CD4-positive, alpha-beta T cell treated with Interleukin-21 for 1 hour (primary cell): ENCODE data around the gene KCNQ2.
"Not testable (repeated sequence)": the region's sequence is repeated elsewhere in the genome, so short reads cannot be mapped to it uniquely, and the experiment has no call there.

ENCODE experiments used
- DNase-seq: peaks from one replicate; pipeline ENCODE4 v3.0.0-alpha.2; 2020

KCNQ2 gene

DNA sequence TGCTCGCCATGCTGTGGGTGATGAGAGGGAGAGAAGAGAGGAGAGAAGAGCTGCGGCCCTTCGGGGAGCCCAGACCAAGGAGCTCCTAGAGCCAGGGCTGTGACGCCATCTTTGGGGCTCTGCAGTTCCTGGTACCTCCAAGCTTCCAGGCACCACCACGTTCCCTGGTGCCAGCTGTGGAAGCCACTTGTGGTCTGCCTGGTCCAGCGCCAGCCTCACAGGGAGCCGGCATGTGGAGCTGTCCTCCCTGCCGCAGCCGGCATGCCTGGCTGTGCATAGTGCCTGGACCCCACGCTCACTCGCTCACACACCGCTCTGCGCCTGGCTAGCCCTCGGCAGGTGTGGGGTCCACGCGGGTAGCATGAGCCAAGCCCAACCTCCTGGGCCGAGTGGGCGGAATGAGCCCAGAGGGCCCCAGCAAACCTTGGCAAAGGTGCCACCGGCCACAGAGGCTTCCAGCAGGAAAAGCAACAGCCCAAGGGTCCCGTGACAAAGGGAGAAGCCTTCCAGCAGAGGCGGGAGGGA is 92.0 kb downstream of the KCNQ2 start:
- no peak for DNase-seq

DNA sequence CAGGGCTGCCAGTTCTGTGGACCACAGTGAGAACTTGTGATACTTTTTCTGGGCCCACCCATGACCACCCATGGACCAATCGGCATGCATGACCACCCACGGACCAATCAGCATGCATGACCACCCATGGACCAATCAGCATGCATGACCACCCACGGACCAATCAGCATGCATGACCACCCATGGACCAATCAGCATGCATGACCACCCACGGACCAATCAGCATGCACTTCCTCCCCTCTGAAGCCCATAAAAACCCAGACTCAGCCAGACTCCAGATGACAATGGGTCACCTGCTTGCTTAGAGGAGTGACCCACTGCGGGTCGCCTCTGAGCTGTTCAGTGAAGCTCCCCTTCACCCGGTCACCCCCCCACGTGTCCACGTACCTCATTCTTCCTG is 92.6 kb downstream of the KCNQ2 start:
- DNase-seq = not testable (repeated sequence)

DNA sequence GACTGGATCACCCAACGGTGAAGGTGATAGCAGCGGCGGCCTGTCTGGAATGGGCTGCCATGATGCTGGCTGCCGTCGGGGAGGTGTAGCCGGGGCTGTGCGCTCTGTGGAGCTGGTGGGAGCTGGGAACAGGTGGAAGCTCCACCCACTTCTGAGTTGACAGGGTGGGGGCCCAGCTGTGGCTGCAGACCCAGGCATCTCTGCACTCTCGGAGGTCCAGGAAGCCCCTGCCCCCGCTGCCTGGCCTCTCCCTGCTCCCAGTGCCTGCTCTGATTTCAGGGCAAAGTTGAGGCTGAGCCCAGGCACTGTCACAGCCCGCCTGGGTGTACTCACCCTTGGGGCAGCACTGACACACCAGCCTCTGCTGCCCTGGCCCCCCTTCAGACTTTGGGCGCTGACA is 93.2 kb downstream of the KCNQ2 start:
- DNase-seq = no peak

DNA sequence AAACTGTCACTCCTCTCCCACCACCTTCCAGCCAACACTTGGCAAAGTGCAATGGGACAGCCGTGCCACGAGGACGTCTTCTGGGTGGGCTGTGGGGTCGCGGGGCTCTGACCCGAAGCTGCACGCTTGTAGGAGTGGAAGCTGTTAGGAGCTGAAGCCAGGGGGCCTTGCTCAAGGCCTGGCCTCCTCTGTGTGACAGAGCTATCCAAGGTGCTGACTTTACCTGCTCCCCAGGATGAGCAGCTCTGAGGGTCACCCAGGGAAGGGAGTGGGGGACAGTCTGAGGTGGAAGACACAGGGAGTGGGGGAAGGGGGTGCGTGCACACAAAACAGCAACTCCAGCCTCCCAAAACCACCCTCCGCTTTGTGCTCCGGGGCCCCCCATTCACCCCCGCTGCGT is 93.8 kb downstream of the KCNQ2 start:
- DNase-seq = no peak

DNA sequence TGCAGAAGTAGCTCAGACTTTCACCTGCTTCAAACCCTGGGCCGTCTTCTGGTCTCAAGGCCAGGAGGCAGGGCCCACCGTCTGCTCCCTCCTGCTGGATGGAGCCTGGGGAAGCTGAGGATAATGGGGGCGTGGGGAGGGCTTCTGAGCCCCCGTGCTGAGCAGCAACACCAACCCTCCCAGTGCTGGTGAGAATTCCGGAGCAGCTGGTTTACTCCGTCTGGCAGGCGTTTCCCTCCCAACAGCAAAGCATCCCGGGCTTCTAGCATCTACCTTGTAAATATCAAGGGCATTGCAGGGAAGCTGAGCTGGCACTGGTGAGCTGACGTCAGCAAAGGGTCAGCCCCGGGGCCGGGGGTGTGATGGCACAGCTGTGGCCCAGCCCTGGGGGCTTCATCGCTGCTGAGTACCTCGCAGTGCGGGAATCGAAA is 94.5 kb downstream of the KCNQ2 start:
- DNase-seq = no peak

DNA sequence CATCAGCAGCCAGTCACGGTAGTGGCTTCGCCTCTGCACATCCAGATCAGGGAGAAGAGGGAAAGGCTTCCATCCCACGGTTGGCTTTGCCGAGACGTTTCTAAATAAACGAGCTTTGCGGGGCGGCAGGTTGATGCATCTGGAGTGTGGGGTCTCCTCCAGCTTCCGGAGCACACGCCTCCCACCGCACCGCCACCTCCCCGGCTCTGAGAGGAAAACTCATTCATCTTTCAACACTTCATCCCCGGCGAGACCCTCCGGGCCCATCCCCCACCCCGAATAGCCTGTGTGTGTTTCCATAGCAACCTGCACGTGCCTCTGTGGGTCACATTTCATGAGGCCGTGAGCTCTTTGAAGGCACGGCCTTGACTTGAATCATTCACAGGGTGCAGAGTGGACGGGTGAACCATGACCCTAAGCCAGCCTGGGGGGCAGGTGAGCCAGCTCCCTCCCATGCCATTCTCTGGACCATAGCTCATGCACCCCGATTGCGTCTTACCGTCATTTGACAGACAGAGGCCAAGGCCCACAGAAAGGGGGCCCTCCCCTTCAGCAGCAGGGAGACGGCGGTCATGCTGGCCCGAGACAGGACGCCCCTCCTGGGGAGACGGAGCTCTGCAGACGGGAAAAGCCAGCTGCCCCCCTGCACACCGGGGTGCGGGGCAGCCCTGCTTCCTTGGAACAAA is 95.1 kb downstream of the KCNQ2 start:
- DNase-seq = no peak

DNA sequence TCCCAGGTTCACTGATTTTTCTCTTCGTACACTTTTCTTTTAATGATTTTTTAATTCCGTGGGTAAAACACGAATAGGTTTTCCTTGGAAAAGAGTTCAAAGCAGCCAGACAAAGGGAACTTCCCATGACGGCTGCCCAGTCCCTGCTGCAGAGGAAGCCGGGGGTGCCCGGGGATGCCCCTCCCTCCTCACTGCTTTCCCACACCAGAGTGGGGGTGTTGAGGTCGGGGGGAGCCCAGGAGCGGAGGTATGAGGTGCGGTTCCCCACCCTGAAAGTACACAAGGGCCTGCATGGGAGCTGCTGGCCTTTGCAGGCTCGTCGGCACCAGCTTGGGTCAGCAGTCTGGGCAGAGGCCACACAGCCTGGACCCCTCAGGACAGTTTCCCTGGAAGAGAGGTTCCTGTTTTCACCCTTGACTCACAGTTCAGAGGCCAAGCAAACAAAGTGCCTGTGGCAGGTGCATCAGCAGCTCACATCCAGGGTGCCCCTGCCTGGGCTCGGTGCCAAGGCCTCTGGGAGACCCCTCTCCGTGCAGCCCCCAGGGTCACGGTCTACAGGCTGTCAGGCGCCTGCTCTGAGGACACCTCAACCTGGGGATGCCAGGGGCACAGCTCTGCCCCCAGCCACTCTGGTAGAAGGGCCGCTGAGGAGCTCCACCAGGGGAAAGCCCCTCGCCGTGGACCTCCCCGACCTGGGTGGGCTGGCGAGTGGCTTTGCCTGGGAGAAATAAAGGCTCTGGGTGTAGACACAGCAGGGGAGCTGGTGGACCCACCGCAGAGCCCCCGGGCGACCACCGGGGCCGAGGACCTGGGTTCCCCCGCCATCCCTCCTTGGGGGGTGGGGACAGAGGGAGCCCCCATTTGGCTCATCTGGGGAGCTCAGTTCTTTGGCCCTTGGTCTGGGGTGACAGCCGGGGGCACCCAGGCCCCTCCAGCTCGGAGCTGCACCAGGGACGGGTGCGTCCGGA is 95.9 kb downstream of the KCNQ2 start:
- DNase-seq = no peak

DNA sequence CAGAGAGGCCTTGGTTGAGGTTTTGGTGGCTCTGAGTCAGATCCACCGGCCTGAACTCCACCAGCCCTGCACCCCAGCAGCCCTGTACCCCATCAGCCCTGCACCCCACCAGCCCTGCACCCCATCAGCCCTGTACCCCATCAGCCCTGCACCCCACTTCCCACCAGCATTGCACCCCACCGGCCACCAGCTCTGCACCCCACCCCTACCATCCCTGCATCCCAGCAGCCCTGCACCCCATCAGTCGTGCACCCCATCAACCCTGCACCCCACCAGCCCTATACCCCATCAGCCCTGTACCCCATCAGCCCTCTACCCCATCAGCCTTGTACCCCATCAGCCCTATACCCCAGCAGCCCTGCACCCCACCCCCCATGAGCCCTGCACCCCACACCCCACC is 97.0 kb downstream of the KCNQ2 start:
- DNase-seq = no peak

DNA sequence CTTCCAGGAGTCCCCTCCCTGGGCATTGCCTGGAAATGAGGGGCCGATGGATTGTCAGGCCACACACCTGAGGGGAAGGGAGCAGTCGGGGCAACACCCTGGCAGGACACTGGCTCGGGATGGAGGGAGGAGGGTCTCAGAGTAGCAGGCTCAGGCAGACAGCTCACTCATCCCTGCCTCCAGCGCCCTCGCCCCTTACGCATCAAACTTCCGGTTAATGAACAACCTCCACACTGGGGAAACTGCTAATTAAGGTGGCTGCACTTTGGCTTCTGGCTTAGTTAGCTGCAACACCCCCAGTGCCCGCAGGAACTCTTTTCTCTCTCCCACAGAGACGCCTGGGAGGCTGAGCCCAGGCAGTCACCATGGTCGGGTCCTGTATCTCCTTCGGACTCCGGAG is 98.0 kb downstream of the KCNQ2 start:
- no peak for DNase-seq

DNA sequence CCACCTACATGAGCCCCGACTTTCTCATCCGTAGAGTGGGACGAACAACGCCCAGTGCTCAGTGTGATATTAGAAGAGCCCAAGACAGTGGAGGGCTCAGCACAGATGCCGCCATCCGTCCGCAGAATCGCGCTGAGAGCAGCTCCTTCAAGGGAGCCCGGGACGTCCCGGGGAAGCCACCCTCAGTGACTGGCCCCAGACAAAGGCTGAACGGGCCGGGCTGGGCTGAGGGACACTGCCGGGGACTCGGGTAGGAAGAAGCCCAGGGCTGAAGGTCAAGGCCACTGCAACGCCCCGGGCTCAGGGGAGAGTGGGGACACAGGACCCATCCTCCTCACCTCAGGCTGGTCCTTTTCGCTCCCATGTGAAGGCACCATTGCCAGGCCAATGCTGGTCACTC is 98.5 kb downstream of the KCNQ2 start:
- no peak for DNase-seq

DNA sequence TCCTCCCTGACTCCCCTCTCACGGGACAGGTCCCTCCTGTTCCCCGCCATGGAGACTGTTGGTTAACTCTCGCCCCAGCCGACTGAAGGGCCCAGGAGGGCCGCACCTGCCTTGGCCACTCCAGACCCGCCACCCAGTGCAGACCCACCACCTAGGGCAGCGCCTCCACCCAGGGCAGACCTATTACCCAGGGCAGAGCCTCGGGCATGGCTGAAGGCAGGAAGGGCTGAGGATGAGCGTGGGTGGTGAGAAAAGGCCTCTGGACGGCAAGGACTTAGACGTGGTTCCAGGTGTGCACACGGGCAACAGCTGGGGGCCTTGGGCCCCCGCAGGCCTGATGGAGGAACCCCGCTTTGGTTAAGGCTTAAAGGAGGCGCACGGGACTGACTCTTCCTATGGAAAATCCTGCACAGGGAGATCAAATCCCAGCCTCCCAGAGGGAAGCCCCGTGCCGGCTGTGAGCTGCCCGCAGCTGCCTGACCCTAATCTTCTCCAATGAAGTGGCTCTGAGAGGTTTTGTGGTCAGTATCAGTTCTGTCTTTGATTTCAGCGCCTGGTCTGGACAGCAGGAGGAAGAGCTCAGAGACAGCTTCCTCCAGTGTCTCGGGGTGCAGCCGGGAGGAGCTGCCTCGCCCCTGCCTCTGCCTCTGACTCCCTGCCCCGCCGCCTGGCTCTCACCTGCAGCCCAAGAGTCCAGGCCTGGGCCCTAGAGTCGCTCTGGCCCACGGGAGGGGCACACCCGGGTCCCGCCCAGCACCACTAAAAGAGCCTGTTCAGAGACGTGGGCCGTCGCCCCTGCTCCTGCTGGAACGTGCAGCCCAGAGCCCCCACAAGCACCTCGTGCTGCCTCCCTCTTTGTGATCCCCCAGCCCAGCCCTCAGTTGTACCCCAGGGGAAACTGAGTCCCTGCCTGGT is 99.2 kb downstream of the KCNQ2 start:
- no peak for DNase-seq

DNA sequence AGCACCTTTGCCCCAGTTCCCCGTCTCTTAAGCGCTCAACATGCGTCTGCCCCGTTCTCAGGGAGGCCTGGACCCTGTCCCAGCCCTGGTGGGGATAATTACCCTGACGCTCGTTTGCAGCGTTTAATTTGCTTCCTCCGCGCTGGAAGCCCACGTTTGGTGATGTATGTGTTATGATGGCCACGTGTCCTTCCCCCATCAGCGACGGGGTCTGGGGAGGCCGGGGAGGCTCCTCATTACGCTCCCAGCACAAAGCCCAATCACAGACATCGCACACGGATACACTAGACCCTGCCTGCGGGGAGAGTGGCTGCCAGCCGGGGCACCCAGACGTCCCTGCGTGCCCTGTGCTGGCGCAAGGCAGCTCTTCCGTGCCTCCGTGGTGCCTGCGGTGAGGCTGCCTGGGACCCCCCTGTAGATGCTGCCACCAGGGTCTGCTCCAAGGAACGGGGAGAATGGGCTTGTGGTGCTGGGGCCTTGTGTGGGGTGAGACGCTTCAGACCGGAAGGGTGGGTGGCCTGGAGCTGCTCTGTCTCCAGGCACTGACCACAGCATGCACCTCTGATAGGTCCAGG is 101.1 kb downstream of the KCNQ2 start:
- DNase-seq = no peak

DNA sequence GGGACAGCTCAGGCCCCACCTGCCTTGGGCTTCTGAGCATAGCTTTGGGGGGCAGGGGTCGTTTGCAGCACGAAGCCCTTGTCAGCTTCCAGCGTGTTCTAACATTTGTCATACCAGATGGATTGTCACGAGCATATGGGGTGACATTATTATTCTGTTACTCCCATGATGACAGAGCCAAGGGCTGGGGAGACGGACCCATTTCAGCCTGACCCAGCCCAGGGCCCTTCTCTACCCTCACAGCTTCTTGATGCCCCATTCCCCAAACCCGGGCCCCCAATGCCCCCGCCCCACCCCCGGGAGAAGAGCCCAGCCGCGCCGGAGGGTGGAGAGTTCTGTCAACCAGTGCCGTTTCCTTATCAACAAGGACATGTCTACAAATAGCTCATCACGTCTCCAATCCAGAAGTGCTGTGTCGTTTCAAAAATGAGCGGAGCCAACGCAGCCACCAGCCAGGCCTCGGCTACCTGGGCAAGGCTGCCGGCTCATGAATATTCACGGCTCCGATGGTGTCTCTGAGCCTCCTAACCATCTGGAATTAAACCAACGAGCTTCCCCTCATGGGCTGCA is 101.8 kb downstream of the KCNQ2 start:
- DNase-seq = no peak

DNA sequence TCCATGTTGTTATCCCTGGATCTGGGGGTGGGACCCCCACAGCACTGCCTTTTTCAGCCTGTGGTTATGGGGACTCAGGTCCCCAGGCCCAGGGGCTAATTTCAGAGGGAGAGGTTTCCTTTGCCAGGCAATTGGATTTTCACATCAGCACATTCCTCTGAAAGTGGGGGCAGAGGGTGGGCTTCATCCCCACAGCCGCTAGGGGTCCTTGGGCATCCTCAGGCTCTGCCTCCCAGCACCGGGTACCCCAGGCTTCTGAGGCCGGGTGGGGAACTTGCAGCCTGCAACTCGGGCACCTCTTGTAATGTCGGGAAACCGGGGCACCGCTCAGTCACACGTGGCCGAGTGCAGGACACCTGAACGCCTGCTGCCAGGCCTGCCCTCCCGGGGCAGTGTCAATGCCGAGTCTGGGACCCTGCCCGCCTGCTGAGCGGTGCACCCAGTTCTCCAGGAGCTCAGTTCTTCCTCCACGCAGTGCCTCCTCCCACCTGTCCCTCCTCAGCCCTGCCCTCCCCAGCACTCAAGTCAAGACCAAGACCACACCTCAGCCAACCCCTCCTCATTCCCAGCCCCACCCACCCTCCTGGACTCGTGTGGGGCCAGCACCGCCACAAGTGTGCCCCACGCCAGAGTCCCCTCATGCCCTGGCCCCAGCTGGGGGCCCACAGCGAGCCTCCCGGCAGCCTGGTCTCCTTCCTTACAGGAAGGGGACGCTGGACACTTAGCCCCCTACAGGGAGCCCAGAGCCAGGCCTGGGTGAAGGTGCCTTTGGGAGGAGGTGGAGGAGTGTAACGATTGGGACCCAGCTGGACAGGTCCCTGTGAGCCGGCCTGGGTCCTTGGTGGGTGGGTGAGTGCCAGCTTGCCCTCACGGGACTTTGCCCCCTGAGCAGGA is 102.5 kb downstream of the KCNQ2 start:
- no peak for DNase-seq

DNA sequence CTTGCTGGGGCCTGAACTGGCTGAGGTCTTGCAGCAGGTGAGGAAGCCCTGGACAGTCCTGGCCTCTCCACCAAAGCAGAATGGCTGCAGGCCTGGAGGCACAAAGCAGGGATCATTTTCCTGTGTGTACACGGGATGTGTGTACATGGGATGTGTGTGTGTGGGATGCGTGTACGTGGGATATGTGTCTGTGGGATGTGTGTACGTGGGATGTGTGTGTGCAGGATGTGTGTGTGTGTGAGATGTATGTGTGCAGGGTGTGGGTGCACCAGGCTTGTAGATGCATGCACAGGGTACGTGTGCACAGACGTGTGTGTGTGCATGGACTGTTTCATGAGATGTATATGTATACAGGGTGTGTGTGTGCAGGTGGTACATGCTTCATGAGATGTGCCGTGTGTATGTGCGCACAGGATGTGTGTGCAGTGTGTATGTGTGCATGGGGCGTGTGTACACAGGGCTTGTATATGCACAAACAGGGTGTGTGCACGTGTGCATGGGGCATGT is 103.4 kb downstream of the KCNQ2 start:
- no peak for DNase-seq

DNA sequence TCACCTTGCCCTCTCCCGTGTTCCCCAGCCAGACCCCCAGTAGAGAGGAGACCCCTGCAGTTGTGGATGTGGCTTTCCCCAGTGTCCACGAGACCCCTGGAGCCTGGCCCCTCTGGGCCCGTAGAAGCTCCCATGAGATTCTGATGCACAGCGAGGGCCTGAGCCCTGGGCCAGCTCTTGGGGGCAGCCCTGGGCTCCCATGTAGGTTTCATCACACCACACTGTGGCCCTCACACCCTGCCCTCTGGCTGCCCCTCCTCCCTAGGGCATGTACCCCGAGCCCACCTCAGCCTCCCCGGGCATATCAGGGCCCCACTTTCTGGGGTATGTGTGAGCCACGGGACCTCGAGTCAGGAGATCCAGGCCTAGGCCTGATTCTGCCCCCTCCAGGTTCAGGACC is 104.3 kb downstream of the KCNQ2 start:
- no peak for DNase-seq

DNA sequence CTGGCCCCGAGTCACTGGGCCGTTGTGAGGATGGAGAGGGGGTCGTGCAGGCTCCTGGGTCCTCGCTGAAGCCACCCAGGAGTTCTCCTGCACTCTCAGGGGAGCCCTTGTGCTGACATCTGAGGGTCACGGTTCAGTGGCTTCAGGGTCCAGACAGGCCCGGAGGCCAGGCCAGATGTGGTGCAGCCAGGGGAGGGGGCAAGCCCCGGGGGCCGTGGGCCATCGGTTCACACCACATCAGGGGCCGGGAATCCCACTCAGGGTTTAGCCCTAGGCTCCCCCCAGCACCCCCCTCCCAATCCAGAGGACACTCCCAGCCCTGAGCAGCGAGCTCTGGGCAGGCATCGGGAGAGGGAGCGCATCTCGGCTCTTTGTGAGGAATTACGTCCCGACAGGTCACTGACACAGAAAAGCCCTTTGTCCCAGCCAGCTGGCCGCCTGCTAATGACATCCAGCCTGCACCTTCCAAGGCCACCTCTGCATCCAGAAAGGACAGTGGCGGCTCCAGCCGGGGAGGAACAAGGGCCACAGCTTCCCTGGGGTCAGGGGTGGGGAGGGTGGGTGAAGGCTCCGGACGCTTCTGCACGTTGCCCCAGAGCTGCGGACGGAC is 104.9 kb downstream of the KCNQ2 start:
- DNase-seq = no peak

DNA sequence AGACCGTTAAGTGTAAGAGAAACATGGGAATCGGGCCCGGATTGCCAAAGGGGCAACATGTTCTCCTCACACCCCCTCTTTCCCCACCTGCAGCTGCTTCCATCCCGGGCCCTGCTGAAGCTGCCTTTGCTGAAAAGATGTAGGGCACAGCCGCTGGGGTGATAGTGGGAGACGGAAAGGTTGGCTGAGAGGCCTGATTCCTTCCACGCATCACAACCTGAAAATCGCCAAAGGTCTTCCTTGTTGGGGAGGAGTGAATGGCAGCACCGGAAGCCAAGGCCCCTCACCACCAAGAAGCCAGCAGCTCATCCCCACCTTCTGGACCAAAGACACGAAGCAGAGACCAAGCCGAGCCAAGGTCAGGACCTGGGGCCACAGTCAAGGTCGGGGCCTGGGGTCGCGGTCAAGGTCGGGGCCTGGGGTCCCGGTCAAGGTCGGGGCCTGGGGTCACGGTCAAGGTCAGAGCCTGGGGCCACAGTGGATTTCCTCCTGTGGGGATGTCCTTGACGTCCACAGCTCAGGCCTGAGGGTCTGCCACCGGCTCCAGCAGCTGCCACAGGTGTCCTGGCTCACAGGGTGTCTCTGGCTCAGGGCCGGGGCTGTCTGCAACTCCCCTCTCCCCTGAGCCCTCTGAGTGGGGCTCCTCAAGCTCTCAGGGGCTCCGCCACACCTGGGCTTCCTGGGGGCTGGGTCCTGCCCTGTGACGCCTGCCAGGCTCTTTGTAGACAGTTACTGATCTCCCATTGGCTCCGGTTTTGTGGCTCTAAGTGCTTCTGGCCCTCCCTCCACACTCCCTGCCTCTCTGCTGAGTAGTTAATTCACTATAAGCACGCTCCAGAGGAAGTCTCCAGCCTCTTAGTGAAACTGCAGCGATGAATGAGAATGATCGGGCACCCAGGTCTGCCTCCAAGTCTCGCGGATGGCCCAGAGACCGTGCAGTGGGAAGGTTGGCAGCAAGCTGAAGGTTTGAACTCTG is 105.8 kb downstream of the KCNQ2 start:
- no peak for DNase-seq
